ENCODE results near the gene PPP2R5B.

DNA sequence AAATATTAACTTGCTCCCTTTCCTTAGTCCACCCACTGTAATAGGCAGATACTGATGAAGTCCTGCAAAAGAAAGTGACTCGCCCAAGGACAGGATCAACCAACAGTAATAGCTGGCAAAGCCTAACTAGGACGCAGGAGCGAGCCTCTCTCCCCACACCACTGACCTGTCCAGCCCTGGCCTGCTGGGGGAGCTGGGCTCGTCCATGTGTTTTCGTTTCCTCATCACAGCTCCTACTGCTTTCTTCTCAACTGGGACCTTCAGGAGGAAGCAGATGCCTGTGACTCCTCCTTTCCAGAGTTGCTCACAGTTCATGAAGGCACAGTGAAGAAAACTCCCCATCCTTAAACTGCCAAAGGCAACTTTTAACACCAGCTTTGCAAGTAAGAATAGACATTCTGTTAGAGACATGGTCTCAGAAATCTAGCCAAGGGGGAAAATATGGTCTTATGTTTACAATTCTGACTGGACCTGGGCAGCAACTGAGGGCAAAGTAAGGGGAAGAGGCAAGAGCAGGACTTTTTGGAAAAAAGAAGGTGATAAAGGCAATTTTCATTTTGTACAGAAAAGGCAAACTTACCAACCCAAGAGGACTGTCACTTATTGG lies 22.8 kb downstream of the PPP2R5B start:
- TF ChIP-seq, protein P1, sequence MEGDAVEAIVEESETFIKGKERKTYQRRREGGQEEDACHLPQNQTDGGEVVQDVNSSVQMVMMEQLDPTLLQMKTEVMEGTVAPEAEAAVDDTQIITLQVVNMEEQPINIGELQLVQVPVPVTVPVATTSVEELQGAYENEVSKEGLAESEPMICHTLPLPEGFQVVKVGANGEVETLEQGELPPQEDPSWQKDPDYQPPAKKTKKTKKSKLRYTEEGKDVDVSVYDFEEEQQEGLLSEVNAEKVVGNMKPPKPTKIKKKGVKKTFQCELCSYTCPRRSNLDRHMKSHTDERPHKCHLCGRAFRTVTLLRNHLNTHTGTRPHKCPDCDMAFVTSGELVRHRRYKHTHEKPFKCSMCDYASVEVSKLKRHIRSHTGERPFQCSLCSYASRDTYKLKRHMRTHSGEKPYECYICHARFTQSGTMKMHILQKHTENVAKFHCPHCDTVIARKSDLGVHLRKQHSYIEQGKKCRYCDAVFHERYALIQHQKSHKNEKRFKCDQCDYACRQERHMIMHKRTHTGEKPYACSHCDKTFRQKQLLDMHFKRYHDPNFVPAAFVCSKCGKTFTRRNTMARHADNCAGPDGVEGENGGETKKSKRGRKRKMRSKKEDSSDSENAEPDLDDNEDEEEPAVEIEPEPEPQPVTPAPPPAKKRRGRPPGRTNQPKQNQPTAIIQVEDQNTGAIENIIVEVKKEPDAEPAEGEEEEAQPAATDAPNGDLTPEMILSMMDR (IDR thresholded peaks at IDR 0.05) = no peak
- no peak for TF ChIP-seq POLR2AphosphoS5 (IDR thresholded peaks at IDR 0.05; ENCODE audit: low read depth, low read length)
- no peak for TF ChIP-seq SIN3A (IDR thresholded peaks at IDR 0.05; ENCODE audit: borderline replicate concordance, insufficient read depth, low read depth, low read length)
- TF ChIP-seq, protein P2, sequence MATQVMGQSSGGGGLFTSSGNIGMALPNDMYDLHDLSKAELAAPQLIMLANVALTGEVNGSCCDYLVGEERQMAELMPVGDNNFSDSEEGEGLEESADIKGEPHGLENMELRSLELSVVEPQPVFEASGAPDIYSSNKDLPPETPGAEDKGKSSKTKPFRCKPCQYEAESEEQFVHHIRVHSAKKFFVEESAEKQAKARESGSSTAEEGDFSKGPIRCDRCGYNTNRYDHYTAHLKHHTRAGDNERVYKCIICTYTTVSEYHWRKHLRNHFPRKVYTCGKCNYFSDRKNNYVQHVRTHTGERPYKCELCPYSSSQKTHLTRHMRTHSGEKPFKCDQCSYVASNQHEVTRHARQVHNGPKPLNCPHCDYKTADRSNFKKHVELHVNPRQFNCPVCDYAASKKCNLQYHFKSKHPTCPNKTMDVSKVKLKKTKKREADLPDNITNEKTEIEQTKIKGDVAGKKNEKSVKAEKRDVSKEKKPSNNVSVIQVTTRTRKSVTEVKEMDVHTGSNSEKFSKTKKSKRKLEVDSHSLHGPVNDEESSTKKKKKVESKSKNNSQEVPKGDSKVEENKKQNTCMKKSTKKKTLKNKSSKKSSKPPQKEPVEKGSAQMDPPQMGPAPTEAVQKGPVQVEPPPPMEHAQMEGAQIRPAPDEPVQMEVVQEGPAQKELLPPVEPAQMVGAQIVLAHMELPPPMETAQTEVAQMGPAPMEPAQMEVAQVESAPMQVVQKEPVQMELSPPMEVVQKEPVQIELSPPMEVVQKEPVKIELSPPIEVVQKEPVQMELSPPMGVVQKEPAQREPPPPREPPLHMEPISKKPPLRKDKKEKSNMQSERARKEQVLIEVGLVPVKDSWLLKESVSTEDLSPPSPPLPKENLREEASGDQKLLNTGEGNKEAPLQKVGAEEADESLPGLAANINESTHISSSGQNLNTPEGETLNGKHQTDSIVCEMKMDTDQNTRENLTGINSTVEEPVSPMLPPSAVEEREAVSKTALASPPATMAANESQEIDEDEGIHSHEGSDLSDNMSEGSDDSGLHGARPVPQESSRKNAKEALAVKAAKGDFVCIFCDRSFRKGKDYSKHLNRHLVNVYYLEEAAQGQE (IDR thresholded peaks at IDR 0.05; ENCODE audit: insufficient read depth in 1 of 2, low read depth in 2 of 2, low read length in 1 of 2) = no peak

Measured in Panc1 (cell line).